ENCODE results near the gene MMP28. TPM values are rescaled to one million over a fixed set of nuclear protein-coding genes. Genes with fewer than 3 reads are reported as not detected.
A peak's percentile ranks its signal among the peaks of the same experiment; 100 is the strongest.
"Not testable (repeated sequence)": the region's sequence is repeated elsewhere in the genome, so short reads cannot be mapped to it uniquely, and the experiment has no call there.

Gene MMP28
- total and polyA plus RNA-seq, 8 donors = 0.20 to 3.8 (median 0.99) TPM

GRCh38 chr17:35752471-35752870 lies 43.0 kb downstream of the MMP28 start:
- Histone ChIP-seq H3K4me3 (no peak overlapping the region), H3K27me3 (peaks cover 0 to 8% (median 0%) of the 10 kb centered on the region in 4 donors), H3K36me3 (no peaks in the 10 kb centered on the region), H3K27ac (peak overlapping the region in 1 of 4 donors; percentile 8), H3K4me1 (peaks cover 0 to 7% (median 0%) of the 10 kb centered on the region in 3 donors), H3K9me3 (no peaks in the 10 kb centered on the region)
- FAIRE-seq (no peak), DNase-seq (peak in 5 of 6 donors; percentile 71 to 90 (median 80)), ATAC-seq (peak; percentile 49 to 75 (median 64))
- 26% methylated on average over 16 of the region's 16 CpGs for WGBS, 2 donors
- no peak for TF ChIP-seq CTCF (IDR thresholded peaks at IDR 0.05)
- intact Hi-C loops (cut with DNase I) = no loop called here

- H3K36me3 ChIP-seq; H3K4me1 ChIP-seq; H3K27ac ChIP-seq; FAIRE-seq; ATAC-seq; DNase-seq; intact Hi-C loops (cut with DNase I); H3K27me3 ChIP-seq; H3K9me3 ChIP-seq; H3K4me3 ChIP-seq: not testable (repeated sequence)
- WGBS, 2 donors = 86 to 93% methylated on average over 4 of the region's 4 CpGs
These were observed 43.9 kb downstream of the MMP28 start for GRCh38 chr17:35751541-35751940.

GRCh38 chr17:35750526-35751395 lies 44.7 kb downstream of the MMP28 start:
- intact Hi-C loops (cut with DNase I) = no loop called here
- no peak for FAIRE-seq
- TF ChIP-seq CTCF (IDR thresholded peaks at IDR 0.05) = no peak
- peaks cover 0 to 8% (median 0%) of the 10 kb centered on the region in 4 donors for H3K27me3 ChIP-seq
- H3K36me3 ChIP-seq = no peaks in the 10 kb centered on the region
- no peak overlapping the region for H3K27ac ChIP-seq
- ATAC-seq = no peak
- no peak overlapping the region for H3K4me3 ChIP-seq
- peaks cover 0 to 7% (median 0%) of the 10 kb centered on the region in 3 donors for H3K4me1 ChIP-seq
- 69 to 84% methylated on average over 10 of the region's 10 CpGs for WGBS, 2 donors
- H3K9me3 ChIP-seq = no peaks in the 10 kb centered on the region
- no peak for DNase-seq

DNA sequence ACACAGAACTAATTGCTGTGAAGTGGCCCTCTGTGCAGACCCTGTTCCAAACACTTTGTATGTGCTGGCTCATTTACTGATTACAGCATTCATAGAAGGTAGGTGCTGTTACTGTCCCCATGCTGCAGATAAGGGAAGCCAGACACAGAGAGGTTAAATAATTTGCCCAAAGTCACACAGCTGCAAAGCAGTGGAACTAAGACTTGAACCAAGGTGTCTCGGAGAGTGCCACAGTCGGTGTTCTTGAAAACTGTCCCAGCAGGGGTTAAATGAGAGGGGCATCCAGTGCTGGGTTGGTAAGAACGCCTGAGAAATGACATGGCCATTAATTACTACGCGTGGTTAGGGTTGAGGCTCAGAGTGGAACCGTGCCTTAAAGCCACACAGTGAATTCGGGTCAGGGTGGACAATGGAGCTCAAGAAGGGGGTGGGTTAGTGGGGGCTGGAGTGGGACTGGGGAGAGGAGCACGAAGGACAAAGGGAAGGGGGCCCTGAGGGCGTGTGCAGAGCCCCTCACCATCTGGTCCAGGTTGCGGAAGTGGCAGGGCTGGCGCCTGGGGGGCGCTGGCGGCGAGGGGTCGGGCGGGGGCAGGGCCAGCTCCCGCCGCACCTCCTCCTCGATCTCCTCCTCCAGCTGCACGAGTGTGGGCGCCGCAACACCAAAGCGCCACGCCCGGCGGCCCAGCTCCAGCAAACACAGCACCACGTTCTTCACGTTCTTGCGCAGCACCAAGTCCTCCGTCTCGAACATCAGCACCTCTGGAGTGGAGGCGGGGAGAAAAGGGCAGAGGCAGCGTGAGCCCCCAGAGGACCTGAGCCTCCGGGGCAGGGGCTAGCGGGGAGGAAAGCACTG lies 45.7 kb downstream of the MMP28 start:
- Histone ChIP-seq H3K9me3 (no peaks in the 10 kb centered on the region), H3K27ac (no peak overlapping the region), H3K27me3 (peaks cover 0 to 8% (median 0%) of the 10 kb centered on the region in 4 donors), H3K4me3 (no peak overlapping the region), H3K36me3 (no peaks in the 10 kb centered on the region), H3K4me1 (peaks cover 0 to 7% (median 0%) of the 10 kb centered on the region in 3 donors)
- DNase-seq (no peak), ATAC-seq (no peak), FAIRE-seq (no peak)
- intact Hi-C loops (cut with DNase I) = loop anchor here (5.0 to 10.0 kb wide), 4 partner anchors 85 to 212 kb away; partner anchors contain the start of gene SLFN12L (in 1 of the 3)
- WGBS, 2 donors = 10 to 12% methylated on average over 32 to 34 of the region's 35 CpGs
- no peak for TF ChIP-seq CTCF (IDR thresholded peaks at IDR 0.05)

DNA sequence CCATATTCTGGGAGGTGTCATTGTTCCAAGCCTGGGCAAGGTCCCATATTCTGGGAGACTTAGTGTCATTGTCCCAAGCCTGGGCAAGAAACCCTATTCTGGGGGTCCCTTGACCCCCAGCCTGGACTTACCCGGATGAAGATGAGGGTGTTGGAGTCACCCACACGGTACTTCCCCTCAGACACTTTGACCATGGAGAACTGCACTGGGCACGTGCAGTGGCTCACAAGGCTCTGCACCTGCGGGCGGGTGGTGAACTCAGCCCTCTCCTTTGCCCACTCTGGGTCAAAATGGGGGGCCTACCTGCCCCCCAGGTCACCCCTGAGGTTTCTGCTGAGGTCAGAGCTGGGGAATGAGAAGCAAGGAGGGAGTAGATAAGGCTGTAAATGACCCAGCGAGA lies 46.5 kb downstream of the MMP28 start:
- H3K4me1 ChIP-seq = peaks cover 0 to 7% (median 0%) of the 10 kb centered on the region in 3 donors
- ATAC-seq (no peak), FAIRE-seq (no peak), DNase-seq (no peak)
- WGBS, 2 donors = 63 to 78% methylated on average over 6 of the region's 6 CpGs
- intact Hi-C loops (cut with DNase I) = loop anchor here (5.0 to 10.0 kb wide), 4 partner anchors 84 to 212 kb away; partner anchors contain the start of gene SLFN12L (in 1 of the 3)
- no peak for TF ChIP-seq CTCF (IDR thresholded peaks at IDR 0.05)
- H3K27ac ChIP-seq = no peak overlapping the region
- no peaks in the 10 kb centered on the region for H3K9me3 ChIP-seq
- H3K4me3 ChIP-seq = no peak overlapping the region
- H3K27me3 ChIP-seq = peaks cover 0 to 8% (median 0%) of the 10 kb centered on the region in 4 donors
- H3K36me3 ChIP-seq = no peaks in the 10 kb centered on the region
